Measurements from ENCODE around the gene DNM1L. TPM values are rescaled to one million over a fixed set of nuclear protein-coding genes. Genes with fewer than 3 reads are reported as not detected.

Gene DNM1L
- 10 to 100 TPM; 60.7 to 60.9 TPM for total RNA-seq

DNA sequence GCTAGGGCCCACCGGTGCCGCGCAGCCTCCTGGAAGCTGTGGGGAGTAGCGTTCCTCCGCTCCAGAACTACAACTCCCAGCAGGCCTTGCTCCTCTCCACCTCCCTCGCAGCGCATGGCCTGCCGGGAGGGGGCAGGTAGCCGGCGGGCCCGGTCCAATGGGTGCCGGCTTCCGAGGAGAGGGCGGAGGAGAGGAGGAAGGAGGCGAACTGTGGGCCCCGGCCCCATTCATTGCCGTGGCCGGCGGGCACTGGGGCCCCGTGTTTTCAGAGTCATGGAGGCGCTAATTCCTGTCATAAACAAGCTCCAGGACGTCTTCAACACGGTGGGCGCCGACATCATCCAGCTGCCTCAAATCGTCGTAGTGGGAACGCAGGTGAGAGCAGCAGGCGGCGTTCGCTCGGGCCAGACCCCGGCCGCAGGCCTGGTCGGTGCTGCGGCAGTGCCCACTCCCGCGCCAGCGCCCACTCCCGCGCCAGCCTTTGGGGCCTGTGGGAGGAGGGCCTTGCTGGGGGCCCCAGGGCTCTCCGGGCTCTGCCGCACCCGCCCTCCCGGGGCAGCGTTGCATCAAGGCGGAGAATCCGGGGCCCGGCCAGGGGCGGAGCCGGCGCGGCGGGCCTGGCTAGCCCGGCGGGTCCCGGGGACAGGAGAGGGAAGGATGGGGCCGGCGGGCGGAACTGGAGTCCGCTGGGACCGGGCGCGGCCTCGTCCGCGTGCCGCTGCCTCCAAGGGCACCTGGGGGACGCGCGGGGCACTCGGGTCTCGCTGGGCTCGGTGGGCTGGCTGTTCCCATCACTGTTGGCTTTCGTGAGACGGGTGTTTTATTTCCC lies at the start of gene DNM1L:
TSS of gene DNM1L (plus strand) at position 211 of the 829 bp plus-strand sequence. CDS start at position 274, 63 bp downstream.
- DNase-seq: peak; percentile 94
- ChIA-PET CTCF (interaction anchor here (0.6 to 2.3 kb wide), 4 partner anchors 10 to 76 kb away, joined by 3 to 5 read pairs (median 3); partner anchors contain the start of gene YARS2), POLR2A (no interaction called here)
- peaks cover 26% of the 10 kb centered on the region for H3K4me1 Mint-ChIP-seq
- H3K27ac Mint-ChIP-seq: peak within 1 kb of the TSS; percentile 91
- H3K9me3 Mint-ChIP-seq: no peaks in the 10 kb centered on the region
- H3K27me3 Mint-ChIP-seq: no peaks in the 10 kb centered on the region
- peaks cover 4% of the 10 kb centered on the region for H3K36me3 Mint-ChIP-seq (ENCODE audit: low read depth)
- H3K4me3 Mint-ChIP-seq: peak within 1 kb of the TSS; percentile 93

GRCh38 chr12:32641287-32641901 lies 37.7 kb upstream of the DNM1L start:
- no peaks in the 10 kb centered on the region for H3K27me3 Mint-ChIP-seq
- no peak overlapping the region for H3K27ac Mint-ChIP-seq
- no peaks in the 10 kb centered on the region for H3K36me3 Mint-ChIP-seq (ENCODE audit: low read depth)
- CTCF ChIA-PET: no interaction called here
- H3K4me3 Mint-ChIP-seq: no peak overlapping the region
- no peaks in the 10 kb centered on the region for H3K4me1 Mint-ChIP-seq
- POLR2A ChIA-PET: no interaction called here
- peaks cover 3% of the 10 kb centered on the region for H3K9me3 Mint-ChIP-seq
- no peak for DNase-seq

DNA sequence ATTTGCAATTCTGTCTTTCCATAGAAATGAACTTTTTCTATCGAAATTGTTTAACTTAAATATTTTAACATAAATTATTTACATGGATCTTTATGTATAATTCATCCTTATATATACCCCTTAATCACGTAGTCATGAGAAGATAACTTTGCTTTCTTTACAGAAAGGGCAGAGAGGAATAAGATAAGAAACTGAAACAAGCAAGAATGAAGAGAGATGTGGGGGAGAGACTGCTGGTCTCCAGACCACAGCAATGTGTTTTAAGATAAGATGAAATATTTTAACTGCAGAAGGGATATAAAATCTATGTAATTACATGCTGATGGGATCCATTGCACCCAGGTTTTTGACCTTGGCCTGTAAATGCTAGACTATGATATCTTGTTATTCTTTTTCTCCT lies 34.7 kb upstream of the DNM1L start:
- DNase-seq: no peak
- Mint-ChIP-seq H3K9me3 (no peaks in the 10 kb centered on the region), H3K36me3 (ENCODE audit: low read depth) (no peaks in the 10 kb centered on the region), H3K4me1 (no peaks in the 10 kb centered on the region), H3K27ac (no peak overlapping the region), H3K27me3 (no peaks in the 10 kb centered on the region), H3K4me3 (no peak overlapping the region)
- ChIA-PET POLR2A (no interaction called here), CTCF (no interaction called here)

- ChIA-PET CTCF (interaction anchor here (0.6 to 1.1 kb wide), 2 partner anchors 109 to 274 kb away, joined by 3 to 4 read pairs; no protein-coding TSS in a partner anchor), POLR2A (no interaction called here)
- H3K4me1 Mint-ChIP-seq: peaks cover 3% of the 10 kb centered on the region
- H3K36me3 Mint-ChIP-seq (ENCODE audit: low read depth): no peaks in the 10 kb centered on the region
- peaks cover 2% of the 10 kb centered on the region for H3K27me3 Mint-ChIP-seq
- no peak for DNase-seq
- no peaks in the 10 kb centered on the region for H3K9me3 Mint-ChIP-seq
- H3K27ac Mint-ChIP-seq: no peak overlapping the region
- no peak overlapping the region for H3K4me3 Mint-ChIP-seq
Observed at GRCh38 chr12:32647275-32647674, 31.8 kb upstream of the DNM1L start.

- no peak overlapping the region for H3K27ac Mint-ChIP-seq
- no peaks in the 10 kb centered on the region for H3K9me3 Mint-ChIP-seq
- no peak overlapping the region for H3K4me3 Mint-ChIP-seq
- CTCF ChIA-PET: no interaction called here
- DNase-seq: no peak
- H3K36me3 Mint-ChIP-seq (ENCODE audit: low read depth): no peaks in the 10 kb centered on the region
- H3K4me1 Mint-ChIP-seq: peaks cover 3% of the 10 kb centered on the region
- POLR2A ChIA-PET: no interaction called here
- H3K27me3 Mint-ChIP-seq: peaks cover 2% of the 10 kb centered on the region
Observed at GRCh38 chr12:32650508-32650907, 28.6 kb upstream of the DNM1L start.

GRCh38 chr12:32651151-32651955 lies 27.7 kb upstream of the DNM1L start:
- Mint-ChIP-seq H3K4me3 (no peak overlapping the region), H3K27ac (no peak overlapping the region), H3K4me1 (peaks cover 3% of the 10 kb centered on the region), H3K9me3 (no peaks in the 10 kb centered on the region), H3K27me3 (peaks cover 5% of the 10 kb centered on the region), H3K36me3 (ENCODE audit: low read depth) (no peaks in the 10 kb centered on the region)
- POLR2A ChIA-PET: no interaction called here
- CTCF ChIA-PET: no interaction called here
- no peak for DNase-seq

DNA sequence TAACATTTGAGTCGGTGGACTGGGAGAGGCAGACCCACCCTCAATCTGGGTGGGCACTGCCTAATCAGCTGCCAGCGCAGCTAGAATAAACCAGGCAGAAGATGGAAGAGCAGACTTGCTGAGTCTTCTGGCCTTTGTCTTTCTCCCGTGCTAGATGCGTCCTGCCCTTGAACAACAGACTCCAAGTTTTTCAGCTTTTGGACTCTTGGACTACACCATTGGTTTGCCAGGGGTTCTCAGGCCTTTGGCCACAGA lies 27.2 kb upstream of the DNM1L start:
- peaks cover 5% of the 10 kb centered on the region for H3K27me3 Mint-ChIP-seq
- POLR2A ChIA-PET: no interaction called here
- no peak for DNase-seq
- peaks cover 3% of the 10 kb centered on the region for H3K4me1 Mint-ChIP-seq
- H3K4me3 Mint-ChIP-seq: no peak overlapping the region
- CTCF ChIA-PET: no interaction called here
- H3K36me3 Mint-ChIP-seq (ENCODE audit: low read depth): no peaks in the 10 kb centered on the region
- H3K9me3 Mint-ChIP-seq: no peaks in the 10 kb centered on the region
- no peak overlapping the region for H3K27ac Mint-ChIP-seq

DNA sequence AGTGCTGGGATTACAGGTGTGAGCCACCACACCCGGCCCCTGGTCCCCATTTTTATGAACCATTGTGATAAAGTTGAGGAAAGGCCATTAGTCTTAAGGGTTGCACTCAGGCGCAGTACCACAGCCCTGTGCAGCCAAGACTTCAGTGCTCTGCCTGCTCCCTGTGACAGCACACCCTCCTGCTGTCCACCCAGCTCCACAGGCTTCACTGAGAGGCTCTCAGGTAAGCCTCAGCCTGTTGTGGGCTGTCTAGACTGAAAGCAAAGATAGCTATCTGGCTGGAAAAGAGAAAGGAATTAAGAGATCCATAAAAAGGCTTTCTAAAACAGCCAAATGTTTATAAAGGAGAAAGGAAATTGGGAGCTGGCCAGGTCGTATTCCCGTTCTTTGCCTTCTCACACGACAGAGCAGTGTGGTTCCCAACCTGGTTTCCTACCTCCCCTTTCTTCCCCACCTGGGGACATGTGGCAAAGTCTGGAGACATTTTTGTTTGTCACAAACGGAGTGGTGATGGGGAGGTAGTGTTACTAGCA lies 19.1 kb upstream of the DNM1L start:
- CTCF ChIA-PET: interaction anchor here (0.9 to 1.8 kb wide), 3 partner anchors 20 to 97 kb away, joined by 3 to 4 read pairs (median 3); no protein-coding TSS in a partner anchor

DNA sequence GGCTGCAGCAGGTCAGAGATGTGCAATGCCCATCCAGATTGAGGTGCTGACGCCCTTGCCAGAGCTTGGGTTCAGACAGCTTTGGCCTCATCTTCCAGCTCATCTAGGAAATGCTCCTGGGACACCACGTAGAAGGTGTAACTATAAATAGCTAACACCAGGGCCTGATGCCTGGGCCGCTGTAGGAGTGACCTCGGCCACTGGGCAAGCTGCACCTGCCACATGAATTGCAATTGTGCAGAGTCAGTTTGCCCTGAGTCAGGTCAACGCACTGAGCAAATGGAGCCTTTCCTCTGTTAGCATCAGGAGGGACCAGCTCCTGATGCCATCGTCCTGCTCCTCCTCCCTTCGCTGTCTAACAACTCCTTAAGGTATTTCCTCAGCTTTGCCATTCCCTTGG lies 17.4 kb upstream of the DNM1L start:
- H3K27ac Mint-ChIP-seq: no peak overlapping the region
- no peaks in the 10 kb centered on the region for H3K27me3 Mint-ChIP-seq
- ChIA-PET CTCF (interaction anchor here (1.4 kb wide), 1 partner anchor 9 kb away, joined by 3 read pairs; no protein-coding TSS in a partner anchor), POLR2A (no interaction called here)
- H3K4me3 Mint-ChIP-seq: no peak overlapping the region
- no peak for DNase-seq
- H3K9me3 Mint-ChIP-seq: no peaks in the 10 kb centered on the region
- peaks cover 12% of the 10 kb centered on the region for H3K4me1 Mint-ChIP-seq
- H3K36me3 Mint-ChIP-seq (ENCODE audit: low read depth): no peaks in the 10 kb centered on the region

More for the DNA sequence above, 19.1 kb upstream of the DNM1L start:
- POLR2A ChIA-PET: no interaction called here
- Mint-ChIP-seq H3K36me3 (ENCODE audit: low read depth) (no peaks in the 10 kb centered on the region), H3K4me3 (no peak overlapping the region), H3K9me3 (no peaks in the 10 kb centered on the region), H3K27me3 (peaks cover 3% of the 10 kb centered on the region), H3K27ac (no peak overlapping the region), H3K4me1 (peaks cover 12% of the 10 kb centered on the region)
- no peak for DNase-seq

DNA sequence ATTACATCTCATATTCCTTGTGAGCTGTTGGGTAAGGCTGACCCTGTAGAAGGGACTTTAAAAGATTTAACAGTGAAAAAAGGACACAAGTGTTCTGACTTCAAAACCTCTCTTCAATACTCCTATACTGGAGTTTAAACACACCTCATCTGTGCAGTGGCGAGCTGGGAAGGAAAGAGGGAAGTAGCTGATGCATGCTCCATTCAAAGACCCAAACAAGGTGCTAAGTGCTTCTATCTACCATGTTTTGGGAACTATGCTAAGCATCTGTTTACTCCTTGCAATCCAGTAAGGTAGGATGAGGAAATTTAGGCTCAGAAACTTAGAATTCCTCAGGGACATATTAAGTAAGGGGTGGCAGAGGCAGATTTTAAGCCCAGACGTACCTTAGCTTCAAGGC lies 16.4 kb upstream of the DNM1L start:
- no peaks in the 10 kb centered on the region for H3K36me3 Mint-ChIP-seq (ENCODE audit: low read depth)
- H3K27me3 Mint-ChIP-seq: no peaks in the 10 kb centered on the region
- no peak overlapping the region for H3K4me3 Mint-ChIP-seq
- no peak overlapping the region for H3K27ac Mint-ChIP-seq
- DNase-seq: no peak
- ChIA-PET CTCF (interaction anchor here (1.0 to 1.4 kb wide), 2 partner anchors 8 to 10 kb away, joined by 3 read pairs; no protein-coding TSS in a partner anchor), POLR2A (no interaction called here)
- no peaks in the 10 kb centered on the region for H3K9me3 Mint-ChIP-seq
- H3K4me1 Mint-ChIP-seq: peaks cover 11% of the 10 kb centered on the region

DNA sequence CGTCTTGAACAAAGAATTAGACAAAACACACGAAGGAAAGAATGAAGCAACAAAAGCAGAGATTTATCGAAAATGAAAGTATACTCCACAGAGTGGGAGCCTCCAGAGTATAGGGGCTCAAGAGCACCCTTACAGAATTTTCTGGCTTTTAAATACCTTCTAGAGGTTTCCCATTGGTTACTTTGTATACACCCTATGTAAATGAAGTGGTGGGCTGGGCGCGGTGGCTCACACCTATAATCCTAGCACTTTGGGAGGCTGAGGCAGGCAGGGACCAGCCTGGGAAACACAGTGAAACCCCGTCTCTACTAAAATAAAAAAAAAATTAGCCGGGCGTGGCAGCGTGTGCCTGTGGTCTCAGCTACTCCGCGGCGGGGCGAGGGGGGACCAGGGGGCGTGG lies 13.1 kb upstream of the DNM1L start:
- POLR2A ChIA-PET: no interaction called here
- H3K36me3 Mint-ChIP-seq (ENCODE audit: low read depth): no peaks in the 10 kb centered on the region
- peak overlapping the region; percentile 68 for H3K27ac Mint-ChIP-seq
- H3K4me3 Mint-ChIP-seq: peak overlapping the region; percentile 61
- CTCF ChIA-PET: interaction anchor here (0.9 kb wide), 1 partner anchor 984 kb away, joined by 5 read pairs; no protein-coding TSS in a partner anchor
- peaks cover 1% of the 10 kb centered on the region for H3K4me1 Mint-ChIP-seq
- no peak for DNase-seq
- H3K27me3 Mint-ChIP-seq: peaks cover 2% of the 10 kb centered on the region
- H3K9me3 Mint-ChIP-seq: peaks cover 3% of the 10 kb centered on the region

DNA sequence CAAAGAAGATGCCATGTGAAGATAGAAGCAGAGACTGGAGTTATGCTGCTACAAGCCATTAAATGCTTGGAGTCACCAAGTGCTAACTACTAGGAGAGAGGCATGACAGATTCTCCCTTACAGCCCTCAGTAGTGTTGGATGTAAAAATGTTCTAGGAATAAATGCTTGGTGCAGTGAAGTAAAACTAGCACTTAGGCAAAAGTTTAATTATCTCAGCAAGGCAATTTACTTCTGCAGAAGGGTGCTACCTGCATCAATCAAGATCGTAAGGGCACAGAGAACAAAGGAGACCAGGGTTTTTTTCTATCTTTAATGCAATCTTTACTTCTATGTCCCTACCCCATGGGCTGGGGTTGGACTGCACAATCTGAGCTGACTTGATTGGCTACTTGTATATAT lies 9.5 kb upstream of the DNM1L start:
- Mint-ChIP-seq H3K9me3 (peaks cover 3% of the 10 kb centered on the region), H3K27ac (no peak overlapping the region), H3K4me1 (peaks cover 1% of the 10 kb centered on the region), H3K36me3 (ENCODE audit: low read depth) (no peaks in the 10 kb centered on the region), H3K27me3 (peaks cover 2% of the 10 kb centered on the region), H3K4me3 (no peak overlapping the region)
- ChIA-PET CTCF (interaction anchor here (0.7 to 1.2 kb wide), 2 partner anchors 56 to 213 kb away, joined by 3 read pairs; no protein-coding TSS in a partner anchor), POLR2A (no interaction called here)
- no peak for DNase-seq

Data from activated CD4-positive, alpha-beta T cell treated with anti-CD3 and anti-CD28 coated beads, Interleukin-2, amount 10 ng/mL, durations not matched to agents 7 days and 5 days (primary cell).